MCF 10A (cell line): ENCODE data around the gene LRIT3. TPM values are rescaled to one million over a fixed set of nuclear protein-coding genes. Genes with fewer than 3 reads are reported as not detected.

Source experiments
- BruUV-seq: library from RNA; stranded (reverse); fragments of 400-500 nt; replicated peaks from 2 replicates; lab custom pipeline; 2021; lab: Mats Ljungman, UMichigan
- CTCF ChIA-PET: fragments of 300-600 bp; sonication (Branson Sonifier 250); formaldehyde crosslinking; extraction: SDS; loops from one replicate; lab custom pipeline; 2021; ENCODE audit warnings: antibody characterized with exemption, inconsistent platforms; lab: Yijun Ruan, JAX
- POLR2A ChIA-PET: fragments of 300-600, 350-650 bp; sonication (Branson Sonifier 250); formaldehyde crosslinking; extraction: SDS; loops from one replicate; lab custom pipeline; 2020; ENCODE audit warnings: antibody characterized with exemption, inconsistent platforms; lab: Yijun Ruan, JAX
- DNase-seq: peaks from one replicate; pipeline ENCODE4 v3.0.0-alpha.2; 2018; ENCODE audit not compliant: unreplicated experiment
- H3K27ac Mint-ChIP-seq: one replicate; pipeline ENCODE4 v1.8.0; 2022; ENCODE audit warnings: mild to moderate bottlenecking, low read depth, mixed read lengths; ENCODE audit not compliant: unreplicated experiment
- H3K27me3 Mint-ChIP-seq: one replicate; pipeline ENCODE4 v1.8.0; 2022; ENCODE audit warnings: mixed read lengths; ENCODE audit not compliant: insufficient read depth, unreplicated experiment
- H3K36me3 Mint-ChIP-seq: one replicate; pipeline ENCODE4 v1.8.0; 2022; ENCODE audit warnings: mild to moderate bottlenecking, moderate library complexity, mixed read lengths; ENCODE audit not compliant: insufficient read depth, unreplicated experiment
- H3K4me1 Mint-ChIP-seq: one replicate; pipeline ENCODE4 v1.8.0; 2022; ENCODE audit warnings: mixed read lengths; ENCODE audit not compliant: insufficient read depth, unreplicated experiment
- H3K4me3 Mint-ChIP-seq: one replicate; pipeline ENCODE4 v1.8.0; 2022; ENCODE audit warnings: mild to moderate bottlenecking, moderate library complexity, mixed read lengths; ENCODE audit not compliant: unreplicated experiment
- H3K9me3 Mint-ChIP-seq: one replicate; pipeline ENCODE4 v1.8.0; 2022; ENCODE audit warnings: mixed read lengths; ENCODE audit not compliant: unreplicated experiment
- intact Hi-C: fragments of 100-400 bp; cut with micrococcal nuclease; formaldehyde crosslinking; loops from 2 replicates; pipeline ENCODE4 v1.14.1; 2022
- total RNA-seq: library from RNA; stranded (reverse); gene quantifications from 2 replicates; pipeline ENCODE4 v1.2.3, GENCODE V29; 2022
- TF ChIP-seq, protein P1 (sequence below): fragments of 200-600 bp; IDR thresholded peaks from one replicate; pipeline ENCODE4 v1.8.0; 2022; ENCODE audit warnings: antibody characterized with exemption, mild to moderate bottlenecking; ENCODE audit not compliant: unreplicated experiment

The LRIT3 gene
- total RNA-seq, 1 experiment from 2014 or later: 0.35 TPM

DNA sequence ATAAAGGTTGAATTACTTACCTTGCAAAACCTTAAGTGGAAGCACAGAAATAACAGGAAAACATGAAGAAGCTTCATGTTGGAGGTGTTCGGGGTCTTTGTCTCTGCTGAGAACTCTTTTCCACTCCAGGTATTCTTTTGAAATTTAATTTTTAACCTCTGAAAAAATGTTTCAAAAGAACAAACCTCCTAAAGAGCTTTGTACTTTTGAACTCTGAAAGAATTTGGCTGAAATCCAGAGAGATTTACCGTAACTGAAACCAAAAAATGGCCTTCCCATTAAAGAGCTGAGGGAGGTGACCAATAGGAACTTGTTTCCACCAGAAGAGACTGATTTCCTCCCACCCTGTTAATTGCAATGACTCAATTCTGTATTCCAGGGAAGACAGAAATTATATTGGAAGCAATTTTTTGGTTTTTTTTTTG, 46.0 kb upstream of the LRIT3 start, which contains the start of gene CFI:
Gene CFI, minus strand, starts transcription at position 105 of the 425 bp plus-strand sequence. Its CDS starts 28 bp downstream, at position 77.
- CTCF ChIA-PET: interaction anchor here (1.0 to 1.3 kb wide), 4 partner anchors 13 to 379 kb away, joined by 3 to 5 read pairs (median 4); no protein-coding TSS in a partner anchor
- DNase-seq: peak; percentile 81
- Mint-ChIP-seq H3K4me1 (no peaks in the 10 kb centered on the region), H3K36me3 (no peaks in the 10 kb centered on the region), H3K9me3 (no peaks in the 10 kb centered on the region), H3K4me3 (no peak within 1 kb of the TSS), H3K27me3 (no peaks in the 10 kb centered on the region), H3K27ac (no peak within 1 kb of the TSS)
- intact Hi-C loops: no loop called here
- POLR2A ChIA-PET: interaction anchor here (0.6 to 1.0 kb wide), 4 partner anchors 70 to 245 kb away, joined by 3 to 4 read pairs (median 3); no protein-coding TSS in a partner anchor
- TF ChIP-seq, protein P1, sequence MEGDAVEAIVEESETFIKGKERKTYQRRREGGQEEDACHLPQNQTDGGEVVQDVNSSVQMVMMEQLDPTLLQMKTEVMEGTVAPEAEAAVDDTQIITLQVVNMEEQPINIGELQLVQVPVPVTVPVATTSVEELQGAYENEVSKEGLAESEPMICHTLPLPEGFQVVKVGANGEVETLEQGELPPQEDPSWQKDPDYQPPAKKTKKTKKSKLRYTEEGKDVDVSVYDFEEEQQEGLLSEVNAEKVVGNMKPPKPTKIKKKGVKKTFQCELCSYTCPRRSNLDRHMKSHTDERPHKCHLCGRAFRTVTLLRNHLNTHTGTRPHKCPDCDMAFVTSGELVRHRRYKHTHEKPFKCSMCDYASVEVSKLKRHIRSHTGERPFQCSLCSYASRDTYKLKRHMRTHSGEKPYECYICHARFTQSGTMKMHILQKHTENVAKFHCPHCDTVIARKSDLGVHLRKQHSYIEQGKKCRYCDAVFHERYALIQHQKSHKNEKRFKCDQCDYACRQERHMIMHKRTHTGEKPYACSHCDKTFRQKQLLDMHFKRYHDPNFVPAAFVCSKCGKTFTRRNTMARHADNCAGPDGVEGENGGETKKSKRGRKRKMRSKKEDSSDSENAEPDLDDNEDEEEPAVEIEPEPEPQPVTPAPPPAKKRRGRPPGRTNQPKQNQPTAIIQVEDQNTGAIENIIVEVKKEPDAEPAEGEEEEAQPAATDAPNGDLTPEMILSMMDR: no peak
- no TSS peak for BruUV-seq

DNA sequence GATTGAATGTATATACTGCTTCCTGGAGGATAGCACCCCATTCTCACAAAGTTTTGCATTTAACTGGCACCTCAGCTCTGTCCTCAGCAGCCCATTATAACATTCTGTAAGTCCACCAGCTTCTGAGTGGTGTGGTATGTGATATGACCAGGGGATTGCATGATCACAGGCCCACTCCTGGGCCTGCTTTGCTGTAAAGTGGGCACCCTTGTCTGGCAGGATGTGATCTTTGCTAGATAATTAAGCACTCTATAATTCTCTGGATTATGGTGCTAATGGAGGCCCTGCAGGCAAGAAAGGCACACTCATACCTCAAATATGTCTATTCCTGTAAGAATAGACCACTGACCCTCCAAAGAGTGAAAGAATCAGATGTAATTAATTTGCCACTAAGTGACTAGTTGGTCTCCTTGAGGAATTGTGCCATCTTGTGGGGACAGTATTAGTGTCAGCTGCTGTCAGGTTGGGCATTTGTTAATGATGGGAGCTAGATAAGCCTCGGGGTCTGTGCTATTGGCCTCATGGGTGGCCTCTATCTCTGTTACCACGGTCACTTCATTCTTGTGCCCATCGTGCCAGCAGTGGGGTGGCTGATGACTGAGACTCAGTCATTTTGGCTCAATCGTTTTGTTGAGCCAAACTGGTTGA, 43.9 kb upstream of the LRIT3 start:
- ChIA-PET POLR2A (no interaction called here), CTCF (interaction anchor here (0.6 to 2.3 kb wide), 21 partner anchors 9 to 423 kb away, joined by 3 to 14 read pairs (median 4); no protein-coding TSS in a partner anchor)
- Mint-ChIP-seq H3K4me1 (no peaks in the 10 kb centered on the region), H3K27ac (no peak overlapping the region), H3K36me3 (no peaks in the 10 kb centered on the region), H3K4me3 (no peak overlapping the region), H3K27me3 (no peaks in the 10 kb centered on the region), H3K9me3 (no peaks in the 10 kb centered on the region)
- peak; percentile 70 for DNase-seq
- intact Hi-C loops: loop anchor here (1.0 kb wide), 3 partner anchors 101 to 382 kb away; partner anchors contain the start of gene CASP6
- TF ChIP-seq, protein P1: peak; percentile 41
- no TSS peak for BruUV-seq

DNA sequence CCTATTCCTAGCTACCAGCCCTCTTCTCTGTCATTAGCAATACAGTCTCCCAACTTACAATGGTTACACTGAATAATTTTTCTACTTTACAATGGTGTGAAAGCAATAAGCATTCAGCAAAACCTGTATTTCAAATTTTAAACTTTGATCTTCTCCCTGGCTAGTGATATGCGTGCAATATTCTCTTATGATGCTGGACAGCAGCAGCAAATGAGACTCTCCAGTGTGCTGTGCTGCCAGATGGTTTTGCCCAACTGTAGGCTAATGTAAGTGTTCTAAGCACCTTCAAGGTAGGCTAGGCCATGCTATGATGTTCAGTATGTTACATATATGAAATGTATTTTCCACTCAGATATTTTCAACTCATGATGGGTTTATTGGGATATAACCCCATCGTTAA, 38.3 kb upstream of the LRIT3 start:
- no peak for DNase-seq
- CTCF ChIA-PET: no interaction called here
- intact Hi-C loops: loop anchor here (10.0 kb wide), 1 partner anchor 245 kb away; the partner anchor contains the start of gene MCUB
- H3K27ac Mint-ChIP-seq: no peak overlapping the region
- no peaks in the 10 kb centered on the region for H3K27me3 Mint-ChIP-seq
- TF ChIP-seq, protein P1: no peak
- H3K36me3 Mint-ChIP-seq: no peaks in the 10 kb centered on the region
- no peaks in the 10 kb centered on the region for H3K9me3 Mint-ChIP-seq
- H3K4me1 Mint-ChIP-seq: no peaks in the 10 kb centered on the region
- no peak overlapping the region for H3K4me3 Mint-ChIP-seq
- BruUV-seq: no TSS peak
- POLR2A ChIA-PET: interaction anchor here (0.7 kb wide), 2 partner anchors 9 to 273 kb away, joined by 3 to 4 read pairs; no protein-coding TSS in a partner anchor
